NCI-H2107 (cell line): ENCODE measurements around the gene TPD52L2.
A peak's percentile ranks its signal among the peaks of the same experiment; 100 is the strongest.
"Not testable (repeated sequence)": the region's sequence is repeated elsewhere in the genome, so short reads cannot be mapped to it uniquely, and the experiment has no call there.

ENCODE experiments used
- DNase-seq: peaks from one replicate; lab custom pipeline; 2025; lab: John Stamatoyannopoulos, UW

The TPD52L2 gene

GRCh38 chr20:63878899-63879663 is 14.0 kb downstream of the TPD52L2 start:
- DNase-seq, result no peak

- not testable (repeated sequence) for DNase-seq
These were observed 15.8 kb downstream of the TPD52L2 start for GRCh38 chr20:63880901-63881300.

GRCh38 chr20:63881451-63882226 is 16.6 kb downstream of the TPD52L2 start:
- no peak for DNase-seq

- no peak for DNase-seq
These were observed 17.5 kb downstream of the TPD52L2 start for GRCh38 chr20:63882257-63883200.

- DNase-seq, result no peak
These were observed 18.1 kb downstream of the TPD52L2 start for GRCh38 chr20:63883201-63883593.

GRCh38 chr20:63884506-63885263 is 19.6 kb downstream of the TPD52L2 start:
- DNase-seq, result no peak

GRCh38 chr20:63885264-63886053 is 20.4 kb downstream of the TPD52L2 start:
- DNase-seq, result no peak

GRCh38 chr20:63886054-63886419 is 21.0 kb downstream of the TPD52L2 start:
- no peak for DNase-seq

GRCh38 chr20:63886921-63887320 is 21.9 kb downstream of the TPD52L2 start:
- no peak for DNase-seq

- no peak for DNase-seq
These were observed 24.5 kb downstream of the TPD52L2 start for GRCh38 chr20:63889241-63890200.

- DNase-seq, result no peak
These were observed 25.1 kb downstream of the TPD52L2 start for GRCh38 chr20:63890201-63890576.

- no peak for DNase-seq
These were observed 25.5 kb downstream of the TPD52L2 start for GRCh38 chr20:63890616-63891015.

GRCh38 chr20:63891061-63892002 is 26.3 kb downstream of the TPD52L2 start:
- no peak for DNase-seq

- no peak for DNase-seq
These were observed 27.3 kb downstream of the TPD52L2 start for GRCh38 chr20:63892402-63892801.

- no peak for DNase-seq
These were observed 28.9 kb downstream of the TPD52L2 start for GRCh38 chr20:63893999-63894357.

- DNase-seq, result peak; percentile 94
These were observed 29.5 kb downstream of the TPD52L2 start, which contains the start of gene DNAJC5 for GRCh38 chr20:63894358-63895201. TSS of gene DNAJC5 (plus strand) at chr20:63895126. CDS start at chr20:63928346, 33,220 bp downstream.

- no peak for DNase-seq
These were observed 30.3 kb downstream of the TPD52L2 start for GRCh38 chr20:63895202-63895951.
